Ramos (cell line): ENCODE measurements around the gene CDH3.
"Not testable (repeated sequence)": the region's sequence is repeated elsewhere in the genome, so short reads cannot be mapped to it uniquely, and the experiment has no call there.

Experiments used
- in situ Hi-C: fragments of 300-500 bp; cut with MboI; formaldehyde crosslinking; loops from one replicate; pipeline ENCODE4 v1.14.3; 2022; ENCODE audit warnings: low sequenced_read_pairs; ENCODE audit not compliant: unreplicated experiment

The CDH3 gene

GRCh38 chr16:68696514-68696913 lies 51.4 kb downstream of the CDH3 start:
- in situ Hi-C loops = no loop called here

- in situ Hi-C loops = no loop called here
These were observed 53.0 kb downstream of the CDH3 start for GRCh38 chr16:68698091-68698490.

GRCh38 chr16:68700120-68700519 lies 55.0 kb downstream of the CDH3 start:
- in situ Hi-C loops = no loop called here

- in situ Hi-C loops = no loop called here
These were observed 55.7 kb downstream of the CDH3 start for GRCh38 chr16:68700831-68701230.

GRCh38 chr16:68704232-68704867 lies 59.2 kb downstream of the CDH3 start:
- in situ Hi-C loops = no loop called here

GRCh38 chr16:68707340-68708152 lies 62.4 kb downstream of the CDH3 start:
- in situ Hi-C loops = no loop called here

GRCh38 chr16:68710211-68710610 lies 65.1 kb downstream of the CDH3 start:
- in situ Hi-C loops = no loop called here

- in situ Hi-C loops = no loop called here
These were observed 66.5 kb downstream of the CDH3 start for GRCh38 chr16:68711421-68712139.

GRCh38 chr16:68713361-68713760 lies 68.3 kb downstream of the CDH3 start:
- in situ Hi-C loops = no loop called here

- in situ Hi-C loops = no loop called here
These were observed 70.4 kb downstream of the CDH3 start for GRCh38 chr16:68715471-68715870.

- in situ Hi-C loops = not testable (repeated sequence)
These were observed 71.4 kb downstream of the CDH3 start for GRCh38 chr16:68716516-68716915.

GRCh38 chr16:68717684-68718083 lies 72.6 kb downstream of the CDH3 start:
- in situ Hi-C loops = no loop called here

GRCh38 chr16:68718590-68718989 lies 73.5 kb downstream of the CDH3 start:
- in situ Hi-C loops = no loop called here

GRCh38 chr16:68719993-68720489 lies 74.9 kb downstream of the CDH3 start:
- in situ Hi-C loops = no loop called here

- in situ Hi-C loops = no loop called here
These were observed 77.3 kb downstream of the CDH3 start for GRCh38 chr16:68722119-68723024.

- in situ Hi-C loops = no loop called here
These were observed 79.7 kb downstream of the CDH3 start for GRCh38 chr16:68724797-68725196.

GRCh38 chr16:68728523-68728922 lies 83.4 kb downstream of the CDH3 start:
- in situ Hi-C loops = no loop called here

GRCh38 chr16:68731637-68732036 lies 86.5 kb downstream of the CDH3 start:
- in situ Hi-C loops = no loop called here

GRCh38 chr16:68732042-68732680 lies 87.1 kb downstream of the CDH3 start:
- in situ Hi-C loops = no loop called here
